NB4 (cell line): ENCODE measurements around the gene FAM24A.
A peak's percentile ranks its signal among the peaks of the same experiment; 100 is the strongest.

Source experiments
- DNase-seq: peaks from one replicate; pipeline ENCODE4 v3.0.0; 2010; ENCODE audit warnings: low read depth
- H3K4me3 ChIP-seq: one replicate; pipeline ENCODE4 v1.5.1; 2011; ENCODE audit warnings: mild to moderate bottlenecking, low read depth, low read length, moderate library complexity
- MYC ChIP-seq: IDR thresholded peaks from 2 replicates; pipeline ENCODE4 v1.6.1; 2011; ENCODE audit warnings: low read depth, low read length
- POLR2A ChIP-seq: IDR thresholded peaks from 2 replicates; pipeline ENCODE4 v1.6.1; 2011; ENCODE audit warnings: mild to moderate bottlenecking; ENCODE audit not compliant: insufficient read length; ENCODE audit errors: extremely low read depth
- TF ChIP-seq, protein P1 (sequence below): IDR thresholded peaks from 2 replicates; pipeline ENCODE4 v1.6.1; 2011; ENCODE audit warnings: low read depth, low read length
- TF ChIP-seq, protein P2 (sequence below): IDR thresholded peaks from one replicate; pipeline ENCODE4 v1.5.1; 2012; ENCODE audit warnings: low read depth, low read length

FAM24A gene

GRCh38 chr10:122875843-122876466 lies 34.5 kb upstream of the FAM24A start:
- H3K4me3 ChIP-seq = no peak overlapping the region
- no peak for TF ChIP-seq POLR2A
- TF ChIP-seq, protein P1, sequence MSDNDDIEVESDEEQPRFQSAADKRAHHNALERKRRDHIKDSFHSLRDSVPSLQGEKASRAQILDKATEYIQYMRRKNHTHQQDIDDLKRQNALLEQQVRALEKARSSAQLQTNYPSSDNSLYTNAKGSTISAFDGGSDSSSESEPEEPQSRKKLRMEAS = no peak
- TF ChIP-seq, protein P2, sequence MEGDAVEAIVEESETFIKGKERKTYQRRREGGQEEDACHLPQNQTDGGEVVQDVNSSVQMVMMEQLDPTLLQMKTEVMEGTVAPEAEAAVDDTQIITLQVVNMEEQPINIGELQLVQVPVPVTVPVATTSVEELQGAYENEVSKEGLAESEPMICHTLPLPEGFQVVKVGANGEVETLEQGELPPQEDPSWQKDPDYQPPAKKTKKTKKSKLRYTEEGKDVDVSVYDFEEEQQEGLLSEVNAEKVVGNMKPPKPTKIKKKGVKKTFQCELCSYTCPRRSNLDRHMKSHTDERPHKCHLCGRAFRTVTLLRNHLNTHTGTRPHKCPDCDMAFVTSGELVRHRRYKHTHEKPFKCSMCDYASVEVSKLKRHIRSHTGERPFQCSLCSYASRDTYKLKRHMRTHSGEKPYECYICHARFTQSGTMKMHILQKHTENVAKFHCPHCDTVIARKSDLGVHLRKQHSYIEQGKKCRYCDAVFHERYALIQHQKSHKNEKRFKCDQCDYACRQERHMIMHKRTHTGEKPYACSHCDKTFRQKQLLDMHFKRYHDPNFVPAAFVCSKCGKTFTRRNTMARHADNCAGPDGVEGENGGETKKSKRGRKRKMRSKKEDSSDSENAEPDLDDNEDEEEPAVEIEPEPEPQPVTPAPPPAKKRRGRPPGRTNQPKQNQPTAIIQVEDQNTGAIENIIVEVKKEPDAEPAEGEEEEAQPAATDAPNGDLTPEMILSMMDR = no peak
- no peak for TF ChIP-seq MYC
- DNase-seq = no peak

GRCh38 chr10:122876467-122876855 lies 33.9 kb upstream of the FAM24A start:
- no peak for DNase-seq
- TF ChIP-seq MYC (no peak), POLR2A (no peak)
- TF ChIP-seq, protein P1 = no peak
- TF ChIP-seq, protein P2 = no peak
- H3K4me3 ChIP-seq = no peak overlapping the region

DNA sequence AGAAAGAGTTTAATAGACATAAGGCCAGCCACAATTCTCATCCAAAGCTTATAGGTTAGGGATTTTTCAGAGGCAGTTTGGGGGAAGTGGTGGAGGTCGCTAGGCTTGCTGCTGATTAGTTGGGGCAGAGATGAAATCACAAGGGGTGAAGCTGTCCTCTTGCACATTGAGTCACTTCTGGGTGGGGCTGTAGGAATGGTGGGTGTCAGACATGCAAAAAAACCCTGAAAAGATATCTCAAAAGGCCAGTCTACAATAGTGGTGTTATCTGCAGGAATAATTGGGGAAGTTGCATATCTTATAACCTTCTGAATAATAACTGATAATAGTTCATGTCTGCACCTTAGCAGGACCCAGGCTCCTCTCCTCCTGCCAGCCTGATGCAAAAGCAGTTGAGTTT lies 33.1 kb upstream of the FAM24A start:
- H3K4me3 ChIP-seq = no peak overlapping the region
- TF ChIP-seq, protein P2 = no peak
- no peak for TF ChIP-seq MYC
- TF ChIP-seq, protein P1 = no peak
- TF ChIP-seq POLR2A = no peak
- no peak for DNase-seq

GRCh38 chr10:122878799-122879338 lies 31.5 kb upstream of the FAM24A start:
- DNase-seq = peak; percentile 35
- H3K4me3 ChIP-seq = peak overlapping the region; percentile 86
- TF ChIP-seq POLR2A (no peak), MYC (no peak)
- TF ChIP-seq, protein P2 = no peak
- TF ChIP-seq, protein P1 = no peak

- H3K4me3 ChIP-seq = peak within 1 kb of the TSS; percentile 86
- TF ChIP-seq, protein P2 = no peak
- peak; percentile 56 for TF ChIP-seq POLR2A
- TF ChIP-seq, protein P1 = peak; percentile 79
- 0 out of 2 replicates have a peak, but pooled peaks have one; percentile 4 for TF ChIP-seq MYC
- DNase-seq = peak; percentile 93
These were observed 30.8 kb upstream of the FAM24A start, which contains the start of gene FAM24B for GRCh38 chr10:122879339-122880273. Gene FAM24B (minus strand): TSS chr10:122879581. CDS start chr10:122850515, 29,066 bp downstream.
